Activated CD4-positive, CD25-positive, alpha-beta regulatory T cell treated with anti-CD3 and anti-CD28 coated beads, Interleukin-2, amount 50 U/mL, for 16 hours (primary cell): Measurements from ENCODE around the gene IRF2BP1.

ENCODE experiments used
- DNase-seq: peaks from one replicate; pipeline ENCODE4 v3.0.0-alpha.2; 2020; ENCODE audit warnings: low read depth, low spot score

Gene IRF2BP1

GRCh38 chr19:45863335-45863839, 22.6 kb downstream of the IRF2BP1 start:
- DNase-seq, result no peak

- DNase-seq, result peak; percentile 98
These were observed 23.2 kb downstream of the IRF2BP1 start, which contains the start of gene SYMPK for GRCh38 chr19:45862564-45863334. Gene SYMPK (minus strand): TSS chr19:45863147. CDS start chr19:45854495, 8,652 bp downstream.

DNA sequence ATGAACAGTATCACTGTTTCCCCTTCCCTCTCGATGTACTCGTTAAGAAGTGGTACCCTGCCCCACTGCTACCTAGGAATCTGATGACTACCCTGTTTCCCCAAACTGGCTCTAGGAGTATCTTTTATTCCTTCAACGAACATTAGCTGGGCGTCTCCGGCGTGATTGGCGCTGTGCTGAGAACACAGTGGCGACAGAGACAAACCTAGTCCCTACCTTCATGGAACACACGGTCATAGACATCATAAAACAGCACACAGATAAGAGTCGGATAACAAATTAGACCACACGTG, 23.7 kb downstream of the IRF2BP1 start:
- no peak for DNase-seq

DNA sequence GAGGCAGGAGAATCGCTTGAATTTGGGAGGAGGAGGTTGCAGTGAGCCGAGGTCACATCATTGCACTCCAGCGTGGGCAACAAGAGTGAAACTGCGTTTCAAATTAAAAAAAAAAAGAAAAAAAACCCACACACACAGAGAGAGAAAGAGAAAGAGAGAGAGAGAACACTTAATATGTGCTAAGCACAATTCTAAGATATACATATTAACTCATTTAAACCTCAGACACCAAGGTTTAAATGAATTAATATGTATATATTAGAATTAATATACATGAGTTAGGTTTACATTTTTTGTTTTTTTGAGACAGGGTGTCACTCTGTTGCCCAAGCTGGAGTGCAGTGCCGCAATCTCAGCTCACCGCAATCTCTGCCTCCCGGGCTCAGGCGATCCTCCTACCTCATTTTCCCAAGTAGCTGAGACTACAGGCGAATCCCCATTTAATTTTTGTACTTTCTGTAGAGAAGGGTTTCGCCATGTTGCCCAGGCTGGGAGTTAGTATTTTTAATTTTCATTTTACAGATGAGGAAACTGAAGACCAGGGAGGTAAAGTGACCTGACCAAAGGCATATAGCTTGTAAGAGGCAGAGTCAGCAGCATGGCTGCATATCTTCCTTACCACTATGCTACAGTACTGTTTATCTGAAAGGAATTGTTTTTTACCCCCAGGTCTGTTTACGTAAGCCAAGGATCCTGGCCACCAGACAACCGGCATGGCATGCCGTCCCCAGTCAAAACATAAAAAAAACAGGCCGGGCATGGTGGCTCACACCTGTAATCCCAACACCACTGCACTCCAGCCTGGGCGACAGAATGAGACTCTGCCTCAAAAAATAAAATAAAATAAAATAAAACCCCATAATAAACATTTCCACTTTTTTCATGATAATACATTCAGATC, 25.3 kb downstream of the IRF2BP1 start:
- no peak for DNase-seq

DNA sequence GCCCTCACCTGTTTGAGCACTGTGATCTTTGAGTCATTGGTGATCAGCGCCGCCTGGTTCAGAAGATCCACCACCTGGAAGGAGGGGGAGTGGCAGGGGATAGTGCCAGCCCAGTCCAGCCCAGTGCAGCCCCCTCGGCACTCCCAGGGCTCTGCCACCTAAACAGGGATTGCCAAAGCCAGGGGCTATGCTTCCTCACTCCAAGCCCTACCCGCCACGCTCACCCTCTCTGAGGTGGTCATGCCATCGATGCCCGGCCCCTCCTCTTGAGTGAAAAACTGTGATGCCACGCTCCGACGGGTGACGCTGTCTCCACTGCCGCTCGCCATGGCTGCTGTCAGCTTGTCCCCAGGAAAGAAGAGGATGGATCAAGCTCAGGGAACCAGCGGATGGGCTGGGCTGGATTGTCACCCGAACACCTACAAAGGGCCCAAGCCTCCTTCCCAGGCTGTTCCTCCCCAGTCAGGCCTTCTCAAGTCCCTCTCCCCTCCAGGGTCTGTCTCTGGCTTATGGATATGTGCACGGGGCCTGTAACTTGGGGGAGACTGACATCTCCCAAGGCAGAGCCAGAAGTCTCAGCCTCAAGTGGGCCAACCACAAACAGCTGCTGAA, 31.7 kb downstream of the IRF2BP1 start:
- DNase-seq, result no peak

- no peak for DNase-seq
These were observed 33.0 kb downstream of the IRF2BP1 start for GRCh38 chr19:45852983-45853382.

DNA sequence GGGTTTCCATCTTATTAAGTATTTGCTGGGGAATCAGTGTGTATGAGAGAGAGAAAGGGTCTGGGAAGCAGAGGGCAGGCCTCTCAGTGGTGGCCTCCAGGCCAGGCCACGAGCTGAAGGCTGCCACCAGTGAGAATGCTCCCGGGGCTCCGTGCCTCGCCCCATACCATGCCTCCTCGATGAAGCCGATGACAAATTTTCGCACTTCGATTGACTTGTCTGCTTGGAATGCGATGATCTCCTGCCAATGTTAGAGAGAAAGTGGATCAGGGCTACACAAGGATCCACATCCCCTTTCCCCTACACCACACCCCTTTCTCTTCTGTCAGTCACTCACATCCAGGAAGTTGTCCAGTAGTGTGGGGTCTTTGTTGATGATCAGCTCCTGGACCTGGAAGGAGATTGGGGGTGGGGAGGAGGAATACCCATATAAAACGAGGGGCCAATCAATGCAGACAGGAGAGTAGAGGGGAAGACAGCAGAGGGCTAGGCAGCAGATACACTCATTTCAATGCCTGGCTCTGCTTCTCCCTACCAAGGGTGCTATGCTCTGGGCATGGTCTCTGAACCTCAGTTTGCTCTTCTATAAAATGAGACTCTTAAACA, 33.7 kb downstream of the IRF2BP1 start:
- DNase-seq, result no peak

DNA sequence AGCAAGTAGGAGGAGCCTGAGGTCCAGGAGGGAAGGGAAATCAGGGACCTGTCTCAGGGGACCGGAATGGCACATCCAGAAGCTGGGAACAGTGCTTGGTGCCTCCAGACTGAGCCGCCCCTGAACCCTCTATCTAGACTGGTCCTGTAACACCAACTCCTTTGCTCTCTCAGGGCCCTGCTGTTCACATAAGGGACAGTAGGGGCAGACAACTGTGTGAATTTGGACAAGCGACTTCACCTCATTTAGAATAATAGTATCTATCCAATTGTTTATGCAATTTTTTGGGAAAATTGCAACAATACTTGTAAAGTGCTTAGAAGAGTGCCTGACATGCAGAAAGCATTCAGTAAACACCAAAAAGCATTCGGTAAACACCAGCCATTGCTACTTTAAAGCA, 37.0 kb downstream of the IRF2BP1 start:
- DNase-seq, result no peak

- DNase-seq, result no peak
These were observed 38.3 kb downstream of the IRF2BP1 start for GRCh38 chr19:45847663-45848062.

DNA sequence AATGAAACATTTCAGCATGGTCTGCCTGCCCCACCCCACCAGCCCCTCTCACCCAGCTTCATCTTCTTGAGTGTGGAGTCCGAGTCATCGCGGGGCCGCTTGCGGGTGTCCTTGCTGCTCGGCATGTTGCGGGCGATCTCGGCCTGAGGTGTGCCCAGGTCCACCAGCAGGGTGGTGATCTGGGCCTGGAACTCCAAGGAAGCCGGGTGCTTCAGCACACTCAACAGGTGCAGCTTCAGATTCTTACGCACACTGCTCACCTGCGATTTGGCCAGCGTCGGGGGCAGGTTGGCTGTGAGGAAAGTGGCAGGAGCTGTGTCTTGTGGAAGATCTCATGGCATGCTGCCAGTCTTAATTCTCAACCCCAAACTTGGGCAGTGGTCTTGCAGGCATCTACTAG, 43.7 kb downstream of the IRF2BP1 start:
- DNase-seq, result no peak

DNA sequence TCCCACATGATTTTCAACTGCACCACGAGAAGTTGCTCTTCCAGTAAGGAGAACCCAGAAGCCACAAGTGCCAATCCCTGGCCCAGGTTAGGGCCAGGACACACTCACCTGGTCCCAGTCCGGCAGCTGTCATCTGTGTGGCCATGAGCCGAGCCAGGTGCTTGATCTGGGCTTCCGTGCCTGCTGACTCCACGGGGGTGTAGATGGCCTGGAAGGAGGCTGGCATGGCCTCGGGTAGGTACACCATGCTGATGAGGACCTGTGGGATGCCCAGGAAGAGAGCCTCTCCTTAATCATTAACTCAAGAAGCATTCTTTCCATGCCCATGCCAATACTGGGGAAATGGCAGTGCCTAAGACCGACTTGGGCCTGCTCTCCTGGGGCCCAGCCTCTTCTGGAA, 51.0 kb downstream of the IRF2BP1 start:
- DNase-seq, result no peak
